T-helper 17 cell (primary cell): ENCODE results near the gene SKIC3. TPM values are rescaled to one million over a fixed set of nuclear protein-coding genes. Genes with fewer than 3 reads are reported as not detected.

Experiments
- ATAC-seq: fragments of 150-1000 bp; cut with Tn5 transposase; 2 replicates; pipeline ENCODE4 v1.10.0; 2021; ENCODE audit warnings: mild to moderate bottlenecking, moderate library complexity
- DNase-seq, 3 donors: peaks; one replicate each; pipeline versions ENCODE4 v3.0.0 to v3.0.0-alpha.2; 2020 to 2021
- H3K9me3 ChIP-seq: one replicate; pipeline ENCODE4 v1.7.0; 2013; ENCODE audit warnings: low read length, mild to moderate bottlenecking; ENCODE audit not compliant: control insufficient read depth, poor library complexity, severe bottlenecking
- H3K27ac Mint-ChIP-seq: one replicate; pipeline ENCODE4 v1.8.0; 2022; ENCODE audit warnings: mild to moderate bottlenecking, moderate library complexity, mixed read lengths
- H3K27me3 Mint-ChIP-seq: one replicate; pipeline ENCODE4 v1.8.0; 2022; ENCODE audit warnings: mixed read lengths
- H3K36me3 Mint-ChIP-seq: one replicate; pipeline ENCODE4 v1.8.0; 2022; ENCODE audit warnings: low read depth, mixed read lengths
- H3K4me1 Mint-ChIP-seq: one replicate; pipeline ENCODE4 v1.8.0; 2022; ENCODE audit warnings: mild to moderate bottlenecking, mixed read lengths
- H3K4me3 Mint-ChIP-seq: one replicate; pipeline ENCODE4 v1.8.0; 2022; ENCODE audit warnings: mild to moderate bottlenecking, moderate library complexity, mixed read lengths
- total RNA-seq, 4 donors: library from RNA in 2 of 4; stranded (reverse) in 2 of 4; gene quantifications; one replicate each; pipeline ENCODE4 v1.2.3 and lab custom pipeline; 2022 to 2026

SKIC3 gene
- total RNA-seq, 2 donors from 2014 or later: 78.2 to 90.2 TPM

DNA sequence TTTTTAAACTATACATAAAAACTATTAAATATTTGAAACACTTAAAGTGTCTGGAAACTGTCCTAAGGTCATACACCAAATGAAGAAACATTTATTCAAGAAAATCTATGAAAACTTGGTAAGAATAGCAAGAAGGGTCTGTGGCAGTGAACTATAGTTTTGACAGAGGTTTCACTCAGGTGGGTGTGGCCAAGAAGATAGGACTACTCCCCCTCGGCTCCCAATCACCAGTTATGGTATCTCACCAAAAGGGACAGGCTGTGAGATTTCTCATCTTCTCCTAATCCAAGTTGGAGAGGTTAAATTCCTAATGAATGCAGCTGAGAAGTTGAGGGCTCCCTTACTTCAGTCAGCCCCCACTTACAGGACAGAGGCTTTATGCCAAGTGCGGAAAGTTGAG, 3.1 kb upstream of the SKIC3 start:
- H3K4me1 Mint-ChIP-seq: peaks cover 21% of the 10 kb centered on the region
- H3K4me3 Mint-ChIP-seq: no peak overlapping the region
- no peak overlapping the region for H3K27ac Mint-ChIP-seq
- no peak for ATAC-seq
- no peaks in the 10 kb centered on the region for H3K27me3 Mint-ChIP-seq
- H3K36me3 Mint-ChIP-seq: peaks cover 4% of the 10 kb centered on the region
- no peaks in the 10 kb centered on the region for H3K9me3 ChIP-seq
- DNase-seq: no peak

- Mint-ChIP-seq H3K4me1 (peaks cover 37% of the 10 kb centered on the region), H3K27ac (peak overlapping the region; percentile 89), H3K4me3 (peak overlapping the region; percentile 97), H3K27me3 (no peaks in the 10 kb centered on the region), H3K36me3 (peaks cover 13% of the 10 kb centered on the region)
- H3K9me3 ChIP-seq: no peaks in the 10 kb centered on the region
- DNase-seq: no peak
- ATAC-seq: no peak
Observed at GRCh38 chr5:95555553-95555952, 776 bp upstream of the SKIC3 start.

DNA sequence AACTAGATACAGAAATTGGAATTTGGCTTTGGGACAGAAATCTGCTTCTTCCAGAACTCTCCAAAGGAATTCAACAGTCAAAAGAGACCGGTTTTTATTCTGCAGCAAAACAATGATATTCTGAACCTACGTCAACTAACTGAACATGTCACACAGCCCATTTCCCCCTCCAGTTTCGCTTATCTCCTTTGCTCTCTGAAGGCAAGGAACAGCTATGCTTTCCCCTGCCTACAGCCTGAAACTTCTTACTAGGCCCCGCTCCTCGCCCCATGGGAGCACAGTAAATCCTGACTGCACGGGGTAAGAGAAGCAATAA, 488 bp downstream of the SKIC3 start:
- H3K9me3 ChIP-seq: no peaks in the 10 kb centered on the region
- Mint-ChIP-seq H3K36me3 (peaks cover 13% of the 10 kb centered on the region), H3K4me1 (peaks cover 43% of the 10 kb centered on the region), H3K27me3 (no peaks in the 10 kb centered on the region), H3K4me3 (peak overlapping the region; percentile 97), H3K27ac (peak overlapping the region; percentile 89)
- ATAC-seq (peak; percentile 34), DNase-seq (no peak)

DNA sequence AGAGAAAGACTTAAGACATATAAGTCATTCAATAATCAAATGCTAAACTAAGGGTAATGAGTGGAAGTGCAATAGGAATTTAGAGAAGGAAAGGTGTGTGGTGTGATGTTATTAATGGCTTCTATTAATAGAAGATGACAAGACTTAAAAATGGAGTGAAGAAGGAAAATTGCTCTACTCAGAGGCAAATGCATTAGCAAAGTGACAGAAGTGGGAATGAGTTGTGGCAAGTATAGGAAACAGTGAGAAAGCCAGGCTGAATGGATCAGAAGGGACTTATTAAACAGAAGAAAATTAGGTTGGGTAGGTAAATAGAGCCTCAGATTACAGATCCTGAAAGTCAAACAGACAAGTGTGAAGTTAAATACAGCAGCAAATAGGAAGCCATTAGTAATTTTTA, 5.7 kb downstream of the SKIC3 start:
- H3K27ac Mint-ChIP-seq: no peak overlapping the region
- ATAC-seq (no peak), DNase-seq (no peak)
- no peak overlapping the region for H3K4me3 Mint-ChIP-seq
- H3K36me3 Mint-ChIP-seq: peaks cover 16% of the 10 kb centered on the region
- H3K27me3 Mint-ChIP-seq: no peaks in the 10 kb centered on the region
- no peaks in the 10 kb centered on the region for H3K9me3 ChIP-seq
- peaks cover 43% of the 10 kb centered on the region for H3K4me1 Mint-ChIP-seq

DNA sequence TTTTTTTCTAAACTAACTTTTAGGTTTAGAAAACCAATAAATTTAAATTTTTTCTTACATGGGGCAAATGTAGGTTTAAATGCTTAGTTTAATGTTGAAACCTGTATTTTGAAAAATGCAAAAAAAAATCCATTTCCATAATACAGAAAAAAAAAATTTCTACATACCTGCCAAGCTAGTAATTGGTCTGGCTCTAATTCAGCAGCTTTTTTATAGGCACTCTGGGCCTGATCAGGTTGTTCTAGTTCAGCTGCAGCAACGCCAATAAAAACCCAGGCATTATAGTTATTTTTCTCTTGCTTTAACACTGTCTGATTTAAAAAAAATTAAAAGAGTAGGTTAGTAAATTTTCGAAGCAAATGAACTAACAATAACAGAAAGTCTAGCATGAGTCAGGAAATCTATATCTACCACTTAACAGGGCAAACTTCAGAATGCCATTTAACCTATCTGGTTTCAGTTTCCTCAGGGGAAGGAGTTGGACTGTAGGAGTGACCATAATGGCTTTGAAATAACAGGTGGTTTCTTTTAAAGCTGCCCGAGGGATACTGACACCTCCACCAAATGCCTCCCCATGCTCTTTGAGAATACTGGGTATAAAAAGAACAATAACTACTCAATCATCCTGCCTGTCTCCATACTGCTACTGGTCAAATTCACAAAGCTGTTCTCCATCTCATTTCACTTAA, 11.6 kb downstream of the SKIC3 start:
- H3K36me3 Mint-ChIP-seq: peaks cover 7% of the 10 kb centered on the region
- H3K27ac Mint-ChIP-seq: peak overlapping the region; percentile 4
- H3K4me3 Mint-ChIP-seq: no peak overlapping the region
- H3K27me3 Mint-ChIP-seq: no peaks in the 10 kb centered on the region
- H3K9me3 ChIP-seq: no peaks in the 10 kb centered on the region
- no peak for DNase-seq
- no peak for ATAC-seq
- peaks cover 24% of the 10 kb centered on the region for H3K4me1 Mint-ChIP-seq

- no peak for ATAC-seq
Observed at GRCh38 chr5:95537501-95537900, 17.3 kb downstream of the SKIC3 start.

GRCh38 chr5:95533761-95534160, 21.0 kb downstream of the SKIC3 start:
- no peak for ATAC-seq
- H3K9me3 ChIP-seq: no peaks in the 10 kb centered on the region
- Mint-ChIP-seq H3K27me3 (no peaks in the 10 kb centered on the region), H3K36me3 (peaks cover 18% of the 10 kb centered on the region), H3K4me3 (no peak overlapping the region), H3K4me1 (peaks cover 34% of the 10 kb centered on the region), H3K27ac (peak overlapping the region; percentile 19)
- DNase-seq: no peak

More at GRCh38 chr5:95537501-95537900, 17.3 kb downstream of the SKIC3 start:
- no peak overlapping the region for H3K4me3 Mint-ChIP-seq
- H3K9me3 ChIP-seq: no peaks in the 10 kb centered on the region
- H3K36me3 Mint-ChIP-seq: peaks cover 17% of the 10 kb centered on the region
- no peak for DNase-seq
- H3K27me3 Mint-ChIP-seq: no peaks in the 10 kb centered on the region
- H3K4me1 Mint-ChIP-seq: peaks cover 34% of the 10 kb centered on the region
- H3K27ac Mint-ChIP-seq: no peak overlapping the region

- no peak overlapping the region for H3K4me3 Mint-ChIP-seq
- H3K36me3 Mint-ChIP-seq: peaks cover 18% of the 10 kb centered on the region
- peaks cover 34% of the 10 kb centered on the region for H3K4me1 Mint-ChIP-seq
Observed at GRCh38 chr5:95533106-95533505, 21.7 kb downstream of the SKIC3 start.

GRCh38 chr5:95532415-95532814, 22.4 kb downstream of the SKIC3 start:
- no peaks in the 10 kb centered on the region for H3K9me3 ChIP-seq
- H3K4me1 Mint-ChIP-seq: peaks cover 34% of the 10 kb centered on the region
- H3K36me3 Mint-ChIP-seq: peaks cover 18% of the 10 kb centered on the region
- H3K27me3 Mint-ChIP-seq: no peaks in the 10 kb centered on the region
- no peak overlapping the region for H3K27ac Mint-ChIP-seq
- DNase-seq (no peak), ATAC-seq (no peak)
- H3K4me3 Mint-ChIP-seq: no peak overlapping the region

More at GRCh38 chr5:95533106-95533505, 21.7 kb downstream of the SKIC3 start:
- ATAC-seq: no peak
- Mint-ChIP-seq H3K27ac (no peak overlapping the region), H3K27me3 (no peaks in the 10 kb centered on the region)
- H3K9me3 ChIP-seq: no peaks in the 10 kb centered on the region
- DNase-seq: no peak

- Mint-ChIP-seq H3K36me3 (peaks cover 18% of the 10 kb centered on the region), H3K27me3 (no peaks in the 10 kb centered on the region), H3K4me1 (peaks cover 29% of the 10 kb centered on the region), H3K27ac (no peak overlapping the region), H3K4me3 (no peak overlapping the region)
- DNase-seq (no peak), ATAC-seq (no peak)
- no peaks in the 10 kb centered on the region for H3K9me3 ChIP-seq
Observed at GRCh38 chr5:95531491-95531890, 23.3 kb downstream of the SKIC3 start.

GRCh38 chr5:95530416-95530815, 24.4 kb downstream of the SKIC3 start:
- DNase-seq (no peak), ATAC-seq (no peak)
- Mint-ChIP-seq H3K36me3 (peaks cover 20% of the 10 kb centered on the region), H3K27ac (no peak overlapping the region), H3K4me1 (peaks cover 28% of the 10 kb centered on the region), H3K4me3 (no peak overlapping the region), H3K27me3 (no peaks in the 10 kb centered on the region)
- no peaks in the 10 kb centered on the region for H3K9me3 ChIP-seq

GRCh38 chr5:95528565-95528964, 26.2 kb downstream of the SKIC3 start:
- Mint-ChIP-seq H3K36me3 (peaks cover 10% of the 10 kb centered on the region), H3K4me3 (no peak overlapping the region), H3K27ac (peak overlapping the region; percentile 19), H3K27me3 (no peaks in the 10 kb centered on the region), H3K4me1 (peaks cover 16% of the 10 kb centered on the region)
- DNase-seq: no peak
- no peaks in the 10 kb centered on the region for H3K9me3 ChIP-seq
- no peak for ATAC-seq

GRCh38 chr5:95526871-95527270, 27.9 kb downstream of the SKIC3 start:
- H3K4me1 Mint-ChIP-seq: peaks cover 8% of the 10 kb centered on the region
- ATAC-seq (no peak), DNase-seq (no peak)
- H3K27me3 Mint-ChIP-seq: no peaks in the 10 kb centered on the region
- H3K36me3 Mint-ChIP-seq: peaks cover 12% of the 10 kb centered on the region
- H3K4me3 Mint-ChIP-seq: no peak overlapping the region
- H3K9me3 ChIP-seq: no peaks in the 10 kb centered on the region
- H3K27ac Mint-ChIP-seq: no peak overlapping the region

GRCh38 chr5:95524423-95524822, 30.4 kb downstream of the SKIC3 start:
- no peak overlapping the region for H3K4me3 Mint-ChIP-seq

More at GRCh38 chr5:95524423-95524822, 30.4 kb downstream of the SKIC3 start:
- Mint-ChIP-seq H3K27me3 (no peaks in the 10 kb centered on the region), H3K4me1 (peaks cover 7% of the 10 kb centered on the region), H3K27ac (no peak overlapping the region), H3K36me3 (peaks cover 19% of the 10 kb centered on the region)
- ATAC-seq (no peak), DNase-seq (no peak)
- no peaks in the 10 kb centered on the region for H3K9me3 ChIP-seq
